SIG-M5 treated with dmso at 0.1 percent for 504 hours (cell line): ENCODE measurements around the gene CTU1.
A peak's percentile ranks its signal among the peaks of the same experiment; 100 is the strongest.
"Not testable (repeated sequence)": the region's sequence is repeated elsewhere in the genome, so short reads cannot be mapped to it uniquely, and the experiment has no call there.

Source experiments
- DNase-seq: peaks from one replicate; lab custom pipeline; 2025; ENCODE audit not compliant: unreplicated experiment; lab: John Stamatoyannopoulos, UW

The CTU1 gene

GRCh38 chr19:51108066-51108804 lies at the start of gene CTU1:
Gene CTU1 (minus strand): TSS chr19:51108409. CDS start chr19:51104569, 3,840 bp downstream.
- DNase-seq, result peak; percentile 99

GRCh38 chr19:51157265-51157664 lies 49.1 kb upstream of the CTU1 start:
- DNase-seq, result no peak

DNA sequence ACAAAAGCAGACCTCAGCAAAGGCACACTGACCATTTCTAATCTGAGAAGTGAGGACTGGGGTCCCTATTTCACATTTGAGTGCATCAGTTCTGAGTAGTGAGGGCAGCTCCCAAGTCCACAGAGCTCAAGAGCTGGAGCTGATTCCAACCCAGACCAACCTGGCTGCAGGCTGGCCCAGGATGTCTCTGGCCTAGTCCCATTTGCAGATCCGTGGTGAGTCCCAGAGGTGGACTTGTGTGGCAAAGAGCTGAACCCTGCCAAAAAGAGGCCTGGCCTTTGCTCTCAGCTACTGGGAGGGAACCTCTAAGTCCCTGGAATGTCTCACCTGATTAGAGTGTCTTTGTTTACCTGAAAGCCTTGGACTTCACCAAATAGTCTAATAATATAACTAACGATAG lies 48.5 kb upstream of the CTU1 start:
- DNase-seq, result no peak

- DNase-seq, result no peak
Measured at GRCh38 chr19:51150627-51151026, 42.4 kb upstream of the CTU1 start.

GRCh38 chr19:51148580-51148979 lies 40.4 kb upstream of the CTU1 start:
- no peak for DNase-seq

GRCh38 chr19:51147663-51148062 lies 39.5 kb upstream of the CTU1 start:
- no peak for DNase-seq

- no peak for DNase-seq
Measured at GRCh38 chr19:51146751-51147150, 38.5 kb upstream of the CTU1 start.

DNA sequence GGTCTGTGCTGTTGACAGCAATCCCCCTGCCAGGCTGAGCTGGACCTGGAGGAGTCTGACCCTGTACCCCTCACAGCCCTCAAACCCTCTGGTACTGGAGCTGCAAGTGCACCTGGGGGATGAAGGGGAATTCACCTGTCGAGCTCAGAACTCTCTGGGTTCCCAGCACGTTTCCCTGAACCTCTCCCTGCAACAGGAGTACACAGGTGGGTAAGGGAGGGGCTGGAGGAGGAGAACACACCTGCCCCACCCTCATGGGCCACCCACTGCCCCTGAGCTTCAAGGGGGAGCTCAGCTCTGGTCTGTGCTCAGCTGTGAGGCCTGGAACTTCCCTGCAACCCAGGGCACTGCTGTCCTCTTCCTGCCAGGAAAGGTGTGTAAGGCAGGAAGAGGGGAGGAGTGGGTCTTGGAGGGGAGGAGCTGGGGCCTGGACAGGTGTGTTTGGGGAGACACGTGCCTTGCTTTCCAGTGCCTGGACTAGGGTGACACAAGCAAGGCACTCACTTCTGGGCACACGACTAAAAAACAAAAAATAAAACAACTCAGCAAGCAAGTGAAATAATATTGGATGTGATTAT lies 37.8 kb upstream of the CTU1 start:
- no peak for DNase-seq

DNA sequence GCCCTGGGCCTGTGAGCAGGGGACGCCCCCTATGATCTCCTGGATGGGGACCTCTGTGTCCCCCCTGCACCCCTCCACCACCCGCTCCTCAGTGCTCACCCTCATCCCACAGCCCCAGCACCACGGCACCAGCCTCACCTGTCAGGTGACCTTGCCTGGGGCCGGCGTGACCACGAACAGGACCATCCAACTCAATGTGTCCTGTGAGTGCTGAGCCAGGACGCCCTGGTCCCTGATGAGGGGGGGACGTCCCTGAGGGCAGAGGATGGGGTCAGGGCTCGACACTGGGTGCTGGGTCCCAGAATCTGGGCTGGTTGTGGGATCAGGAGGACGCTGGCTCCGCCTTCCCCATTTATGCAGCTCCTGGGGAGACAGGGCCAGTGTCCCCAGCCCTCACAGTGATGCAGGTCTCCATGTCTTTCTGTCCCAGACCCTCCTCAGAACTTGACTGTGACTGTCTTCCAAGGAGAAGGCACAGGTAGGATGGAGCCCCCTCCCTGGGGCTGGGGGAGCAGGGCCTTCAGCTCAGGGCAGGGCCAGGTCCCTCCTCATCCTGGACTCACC lies 36.4 kb upstream of the CTU1 start:
- DNase-seq, result no peak

DNA sequence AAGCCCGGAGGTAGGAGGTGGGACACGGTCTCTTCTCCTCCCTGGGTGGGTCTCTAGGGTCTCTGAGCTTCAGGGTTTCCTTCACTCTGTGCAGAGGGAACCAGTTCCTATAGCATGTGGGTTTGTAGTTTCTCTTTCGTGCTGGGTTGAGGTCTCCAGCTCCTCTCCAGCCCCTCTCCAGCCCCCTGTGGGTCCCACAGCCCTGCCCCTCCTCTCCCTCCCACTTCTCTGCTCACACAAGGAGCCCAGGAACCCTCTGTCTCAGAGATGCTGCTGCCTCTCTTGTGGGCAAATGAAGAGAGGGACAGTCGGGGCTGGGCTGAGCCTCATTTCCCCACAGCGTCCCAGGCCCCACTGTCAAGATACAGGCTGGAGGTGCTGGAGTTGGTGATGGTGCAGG lies 35.3 kb upstream of the CTU1 start:
- DNase-seq, result no peak

DNA sequence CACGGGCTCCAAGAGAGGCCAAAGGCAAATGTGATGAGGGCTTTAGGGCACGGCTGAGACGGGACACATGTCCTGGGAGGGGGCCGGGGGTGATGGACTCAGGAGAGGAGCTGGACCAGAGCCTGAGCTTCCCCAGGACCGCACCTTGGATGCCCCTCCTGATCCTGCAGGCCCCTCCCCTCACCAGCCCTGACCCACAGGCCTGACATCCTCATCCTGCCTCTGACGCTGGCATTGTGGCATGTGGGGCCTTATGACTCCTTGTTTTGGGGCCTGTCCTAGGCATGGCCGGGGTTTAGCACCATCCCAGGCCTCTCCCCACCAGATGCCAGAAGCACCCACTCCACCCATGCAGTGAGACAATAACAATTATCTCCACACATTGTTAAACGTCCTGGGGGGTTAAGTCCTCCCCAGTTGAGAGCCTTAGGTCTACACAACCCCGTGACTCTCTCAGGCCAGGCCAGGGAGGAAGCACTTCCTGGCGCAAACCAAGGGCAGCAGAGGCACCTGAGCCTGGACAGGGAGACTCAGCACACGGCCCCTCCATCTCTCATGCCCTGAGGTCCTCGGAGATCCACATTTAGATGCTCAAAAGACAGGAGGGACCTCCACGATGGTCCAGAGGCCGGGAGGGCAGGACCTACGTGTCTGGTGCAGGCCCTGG lies 34.7 kb upstream of the CTU1 start:
- DNase-seq, result not testable (repeated sequence)

- no peak for DNase-seq
Measured at GRCh38 chr19:51142119-51142518, 33.9 kb upstream of the CTU1 start, which contains the start of gene SIGLEC7. Gene SIGLEC7 (plus strand): TSS chr19:51142301. CDS start chr19:51142370, 69 bp downstream.

- no peak for DNase-seq
Measured at GRCh38 chr19:51141181-51141580, 33.0 kb upstream of the CTU1 start.

GRCh38 chr19:51140441-51140840 lies 32.2 kb upstream of the CTU1 start:
- DNase-seq, result no peak

GRCh38 chr19:51139299-51140014 lies 31.2 kb upstream of the CTU1 start:
- peak; percentile 90 for DNase-seq

DNA sequence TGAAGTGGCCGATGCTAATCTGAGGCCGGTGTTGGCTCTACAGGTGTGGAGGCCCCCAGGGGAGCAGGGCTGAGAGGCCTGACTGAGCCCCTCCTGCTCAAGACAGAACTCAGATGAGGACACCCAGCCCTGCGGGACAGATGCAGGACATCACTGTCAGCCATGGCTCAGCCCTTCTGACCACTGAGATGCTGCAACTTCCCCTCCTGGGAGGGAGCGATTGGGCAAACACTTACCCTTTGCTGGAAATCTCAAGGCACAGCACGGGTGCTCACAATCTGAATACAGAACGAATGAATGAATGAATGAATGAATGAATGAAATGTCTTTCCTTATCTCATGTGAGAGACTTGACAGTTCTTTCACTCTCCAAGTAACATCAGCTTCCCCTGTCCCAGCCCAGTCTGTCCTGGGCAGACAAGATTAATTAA lies 30.4 kb upstream of the CTU1 start:
- DNase-seq, result peak; percentile 68

DNA sequence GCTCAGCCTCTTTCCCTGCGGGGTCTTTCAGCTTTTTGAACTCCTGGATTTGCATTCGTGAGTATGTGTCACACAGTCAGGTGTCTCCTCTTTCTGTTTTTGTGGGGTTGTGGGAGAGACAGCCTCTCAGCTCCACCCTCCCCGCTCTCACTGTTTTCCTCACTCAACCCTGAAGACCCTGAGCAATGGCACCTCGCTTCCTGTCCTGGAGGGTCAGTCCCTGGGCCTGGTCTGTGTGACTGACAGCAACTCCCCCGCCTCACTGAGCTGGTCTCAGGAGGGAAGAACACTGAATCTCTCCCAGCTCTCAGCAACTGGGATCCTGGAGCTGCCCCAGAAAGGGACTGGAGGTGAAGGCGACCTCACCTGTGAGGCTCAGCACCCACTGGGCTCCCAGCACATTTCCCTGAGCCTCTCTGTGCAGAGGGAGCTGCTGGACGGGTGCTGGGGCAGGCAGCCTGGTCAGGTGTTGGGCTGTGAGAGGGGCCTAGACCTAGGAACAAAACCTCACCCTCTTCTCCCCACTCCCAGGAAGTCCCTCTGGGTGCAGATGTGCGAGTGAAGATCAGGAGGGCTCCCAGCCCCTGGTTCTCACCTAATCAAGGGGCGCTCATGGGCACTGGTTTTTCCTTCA lies 29.7 kb upstream of the CTU1 start:
- DNase-seq, result no peak

- peak; percentile 89 for DNase-seq
Measured at GRCh38 chr19:51136851-51137551, 28.8 kb upstream of the CTU1 start.

DNA sequence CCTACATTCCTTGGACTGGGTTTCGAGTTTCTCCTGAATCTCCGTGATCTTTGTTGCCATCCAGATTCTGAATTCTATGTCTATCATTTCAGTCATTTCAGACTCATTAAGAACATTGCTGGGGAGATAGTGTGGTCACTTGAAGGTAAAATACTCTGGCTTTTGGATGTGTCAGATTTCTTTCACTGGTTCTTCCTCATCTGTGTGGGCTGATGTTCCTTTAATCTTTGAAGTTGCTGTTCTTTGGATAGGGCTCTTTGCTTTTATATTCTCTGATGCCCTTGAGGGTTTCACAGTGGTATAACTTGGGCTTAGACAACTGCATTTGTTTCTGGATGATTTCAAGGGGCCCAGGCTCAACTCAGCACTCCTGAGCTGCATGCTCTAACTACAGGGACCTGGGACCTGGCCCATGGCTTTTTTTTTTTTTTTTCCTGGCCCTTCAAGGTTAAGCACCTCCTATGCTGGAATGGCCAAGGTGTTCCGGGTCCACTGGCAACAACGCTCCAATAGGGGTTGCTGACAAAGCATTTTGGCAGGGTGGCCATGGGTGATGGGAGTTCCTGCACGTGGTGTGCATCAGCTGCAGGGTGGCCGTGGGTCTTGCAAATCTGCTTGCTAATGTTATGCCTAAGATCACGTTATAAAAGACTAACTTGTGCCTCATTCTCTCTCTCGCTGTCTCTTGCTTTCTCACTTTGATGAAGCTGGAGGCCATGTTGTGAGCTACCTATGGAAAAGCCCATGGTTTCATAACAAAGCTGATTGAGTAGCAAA lies 28.0 kb upstream of the CTU1 start:
- DNase-seq, result no peak
